Ectodermal cell (in vitro differentiated cells): Measurements from ENCODE around the gene HIC1.

Experiments used
- H3K27ac ChIP-seq: 2 replicates; pipeline ENCODE4 v1.7.0; 2013; ENCODE audit warnings: mild to moderate bottlenecking, low read depth, low read length; ENCODE audit not compliant: insufficient read depth, poor library complexity, severe bottlenecking
- H3K27me3 ChIP-seq: 2 replicates; pipeline ENCODE4 v1.7.0; 2013; ENCODE audit warnings: mild to moderate bottlenecking, low read length; ENCODE audit not compliant: insufficient read depth, control insufficient read depth, poor library complexity, severe bottlenecking
- H3K36me3 ChIP-seq: one replicate; pipeline ENCODE4 v1.7.0; 2013; ENCODE audit warnings: low read length; ENCODE audit not compliant: control insufficient read depth, insufficient read depth
- H3K4me1 ChIP-seq: one replicate; pipeline ENCODE4 v1.7.0; 2013; ENCODE audit warnings: low read length; ENCODE audit not compliant: control insufficient read depth, insufficient read depth
- H3K4me3 ChIP-seq: 2 replicates; pipeline ENCODE4 v1.7.0; 2013; ENCODE audit warnings: low read depth, low read length, control low read depth; ENCODE audit not compliant: insufficient read depth
- H3K9me3 ChIP-seq: 2 replicates; pipeline ENCODE4 v1.7.0; 2013; ENCODE audit warnings: mild to moderate bottlenecking, low read length, moderate library complexity; ENCODE audit not compliant: control insufficient read depth
- WGBS, 2 experiments: methylation state at CpG; one replicate each; pipeline ENCODE4 v1.1.7; 2013; ENCODE audit warnings: missing lambda C conversion rate in 2 of 2; 5-methylcytosine and 5-hydroxymethylcytosine counted together

Gene HIC1

DNA sequence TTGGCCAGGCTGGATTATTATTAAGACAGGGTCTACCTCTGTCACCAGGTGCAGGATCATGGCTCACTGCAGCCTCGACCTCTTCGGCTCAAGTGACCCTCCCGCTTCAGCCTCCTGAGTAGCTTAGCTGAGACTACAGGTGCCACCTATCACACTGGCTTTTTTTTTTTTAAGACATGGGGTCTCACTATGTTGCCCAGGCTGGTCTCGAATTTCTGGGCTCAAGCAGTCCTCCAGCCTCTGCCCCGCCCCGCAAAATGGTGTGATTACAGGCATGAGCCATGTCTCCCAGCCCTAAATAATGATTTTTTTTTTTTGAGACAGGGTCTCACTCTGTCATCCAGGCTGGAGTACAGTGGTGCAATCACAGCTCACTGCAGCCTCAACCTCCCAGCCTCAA, 7.3 kb upstream of the HIC1 start:
- H3K9me3 ChIP-seq, result no peaks in the 10 kb centered on the region
- H3K27me3 ChIP-seq, result peaks cover 55% of the 10 kb centered on the region
- peaks cover 8% of the 10 kb centered on the region for H3K36me3 ChIP-seq
- no peak overlapping the region for H3K4me3 ChIP-seq
- peaks cover 18% of the 10 kb centered on the region for H3K4me1 ChIP-seq
- H3K27ac ChIP-seq, result no peak overlapping the region
- WGBS, 2 experiments, result 88 to 89% methylated on average over 6 of the region's 6 CpGs

DNA sequence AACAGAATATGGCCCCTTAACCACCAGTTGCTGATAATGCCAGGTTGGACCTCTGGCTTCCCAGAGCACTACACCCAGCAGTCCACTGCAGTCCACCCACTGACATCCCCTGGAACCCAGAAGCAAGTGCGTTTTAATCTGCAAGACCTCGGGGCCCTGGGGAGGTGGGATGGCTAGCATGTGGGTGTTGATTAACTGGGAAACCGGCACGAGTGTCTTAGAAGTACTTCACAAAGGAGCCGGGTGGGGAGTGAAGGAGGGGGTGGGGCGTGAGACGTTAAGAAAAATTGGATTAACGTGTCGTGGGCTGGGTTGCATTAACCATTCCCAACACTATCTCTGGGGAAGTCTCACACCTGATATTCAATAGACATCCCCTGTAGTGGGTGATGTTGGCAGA, 6.1 kb upstream of the HIC1 start:
- H3K4me1 ChIP-seq, result peaks cover 15% of the 10 kb centered on the region
- peak overlapping the region; percentile 65 for H3K4me3 ChIP-seq
- peaks cover under 1% of the 10 kb centered on the region for H3K36me3 ChIP-seq
- 48 to 50% methylated on average over 8 of the region's 9 CpGs for WGBS, 2 experiments
- H3K27me3 ChIP-seq, result peaks cover 67% of the 10 kb centered on the region
- no peaks in the 10 kb centered on the region for H3K9me3 ChIP-seq
- H3K27ac ChIP-seq, result no peak overlapping the region

DNA sequence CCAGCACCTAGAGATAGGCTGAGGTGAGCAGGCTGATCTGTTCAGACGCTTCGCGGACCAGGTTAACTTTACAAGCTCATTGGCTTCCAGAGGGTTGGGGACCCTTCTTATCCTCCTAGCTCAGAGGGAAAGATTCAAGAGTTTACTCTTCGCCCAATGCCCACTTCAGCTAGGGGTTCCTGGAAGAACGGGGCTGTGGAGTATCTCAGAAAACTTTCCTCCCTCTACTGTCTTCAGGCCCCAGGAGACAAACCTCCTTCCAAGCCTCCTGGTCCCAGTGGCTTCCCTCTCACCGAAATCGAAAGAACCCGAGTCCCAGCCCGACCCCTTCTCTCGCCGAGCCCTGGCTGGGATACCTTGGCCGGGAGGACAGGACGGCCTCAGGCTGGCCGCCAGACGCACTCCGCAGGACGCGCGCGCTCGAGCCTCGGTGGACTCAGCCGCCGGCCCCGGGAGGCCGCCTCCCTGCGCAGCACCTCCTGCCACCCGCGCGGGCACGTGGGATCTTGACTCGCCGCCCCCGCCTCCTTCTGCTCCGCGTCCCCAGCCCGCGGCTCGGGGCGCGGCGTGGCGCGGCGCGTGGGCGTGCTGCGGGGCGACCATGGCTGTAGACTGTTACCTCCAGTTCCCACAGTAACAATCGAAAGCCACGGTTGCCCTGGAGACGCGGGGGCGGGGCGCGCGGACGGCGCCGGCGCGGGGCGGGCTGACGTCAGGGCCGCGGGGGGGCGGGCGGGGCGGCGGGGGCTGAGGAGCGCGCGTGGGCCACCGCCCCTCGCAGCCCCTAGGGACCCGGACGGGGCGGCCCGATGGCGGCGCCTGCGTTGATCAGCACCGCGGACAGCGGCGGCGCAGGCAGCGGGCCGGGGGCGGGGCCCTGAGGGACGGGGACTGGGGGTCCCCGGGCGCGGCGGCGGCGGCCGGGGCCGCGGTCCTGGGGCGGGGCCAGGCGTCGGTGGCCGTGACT, 5.3 kb upstream of the HIC1 start:
- peaks cover 75% of the 10 kb centered on the region for H3K27me3 ChIP-seq
- no peak overlapping the region for H3K27ac ChIP-seq
- WGBS, 2 experiments, result 5% methylated on average over 104 of the region's 104 CpGs
- no peaks in the 10 kb centered on the region for H3K36me3 ChIP-seq
- H3K9me3 ChIP-seq, result no peaks in the 10 kb centered on the region
- H3K4me1 ChIP-seq, result peaks cover 15% of the 10 kb centered on the region
- peak overlapping the region; percentile 65 for H3K4me3 ChIP-seq

DNA sequence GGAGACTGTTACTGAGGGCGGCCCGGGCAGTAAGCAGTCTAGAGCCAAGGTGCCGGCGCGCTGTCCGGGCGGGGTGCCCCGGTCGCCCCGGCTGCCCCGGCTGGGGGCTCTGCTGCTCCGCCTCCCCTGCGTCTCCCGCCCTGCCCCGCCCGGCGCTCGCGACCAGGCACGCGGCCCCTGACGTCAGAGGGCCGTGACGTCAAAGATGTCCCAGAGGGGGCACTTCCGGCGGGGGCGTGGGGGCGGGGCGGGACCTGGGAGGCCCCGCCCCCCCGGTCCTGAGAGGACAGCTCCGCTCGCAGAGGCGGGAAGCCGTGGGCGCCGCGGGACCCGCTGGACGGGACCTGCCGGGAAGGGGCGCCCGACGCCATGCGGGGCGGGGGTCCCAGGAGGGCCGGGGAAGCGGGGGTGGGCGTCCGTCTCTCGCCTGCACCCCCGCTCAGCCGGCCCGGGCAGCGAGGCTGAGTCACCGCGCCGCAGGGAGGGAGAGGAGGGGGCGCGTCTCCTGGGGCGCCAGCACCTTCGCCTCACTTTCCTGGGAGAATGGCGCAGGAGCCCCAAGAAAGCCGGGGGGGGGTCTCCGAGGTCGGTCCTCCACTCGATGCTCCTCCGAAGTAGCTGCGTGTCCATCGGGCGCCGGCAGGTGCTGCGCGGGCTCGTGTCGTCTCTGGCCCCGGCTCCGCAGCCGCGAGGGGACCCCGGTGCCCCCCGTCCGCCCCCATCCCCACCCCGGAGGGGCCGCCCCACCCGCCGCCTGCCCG, 4.4 kb upstream of the HIC1 start:
- Histone ChIP-seq H3K36me3 (no peaks in the 10 kb centered on the region), H3K9me3 (no peaks in the 10 kb centered on the region), H3K4me3 (peak overlapping the region; percentile 23), H3K4me1 (peaks cover 15% of the 10 kb centered on the region), H3K27me3 (peaks cover 84% of the 10 kb centered on the region), H3K27ac (no peak overlapping the region)
- WGBS, 2 experiments, result 3% methylated on average over 88 of the region's 88 CpGs

DNA sequence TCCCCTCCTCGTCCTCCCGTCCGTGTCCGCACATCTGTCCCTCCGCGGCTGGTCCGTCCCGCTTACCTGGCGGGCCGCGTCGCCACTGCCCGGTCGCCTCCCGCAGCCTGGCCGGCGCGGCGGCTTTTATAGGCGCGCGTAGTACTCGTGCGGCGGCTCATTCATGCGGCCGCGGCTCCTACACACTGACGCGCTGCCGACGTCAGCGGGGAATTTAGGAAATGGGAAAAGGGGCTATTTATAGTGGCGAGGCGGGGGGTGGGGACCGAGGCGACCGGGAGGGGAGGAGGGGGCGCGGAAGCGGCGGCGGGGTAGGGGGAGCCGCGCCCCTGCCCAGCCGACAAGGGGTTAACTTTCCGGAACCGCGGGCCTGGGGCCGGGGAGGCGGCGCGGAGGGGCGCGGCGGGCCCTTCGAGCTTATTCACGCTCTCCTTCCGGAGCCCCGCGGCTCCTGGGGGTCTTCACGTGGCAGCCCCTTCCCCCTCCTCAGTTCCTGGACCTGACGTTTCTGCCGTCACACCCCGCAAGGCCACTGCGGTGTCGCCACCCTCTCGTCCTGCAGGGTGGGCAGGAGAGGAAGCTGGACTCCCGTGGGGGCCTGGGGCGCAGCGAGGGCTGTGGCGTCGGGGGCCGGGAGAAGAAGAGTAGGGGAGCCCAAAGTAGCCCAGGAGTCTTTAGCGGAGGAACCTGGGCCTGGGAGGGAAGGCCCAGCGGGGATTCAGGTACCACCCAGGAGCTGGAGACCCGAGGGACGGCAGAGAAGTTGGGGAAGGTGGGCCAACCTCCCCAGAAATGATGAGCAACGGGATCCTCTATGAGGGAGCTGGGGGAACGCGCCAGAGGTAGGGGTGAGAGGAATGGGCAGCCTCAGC, 3.6 kb upstream of the HIC1 start:
- peak overlapping the region; percentile 18 for H3K4me3 ChIP-seq
- H3K36me3 ChIP-seq, result no peaks in the 10 kb centered on the region
- 4 to 6% methylated on average over 81 of the region's 81 CpGs for WGBS, 2 experiments
- peaks cover 16% of the 10 kb centered on the region for H3K4me1 ChIP-seq
- H3K27ac ChIP-seq, result no peak overlapping the region
- H3K9me3 ChIP-seq, result no peaks in the 10 kb centered on the region
- peaks cover 92% of the 10 kb centered on the region for H3K27me3 ChIP-seq

DNA sequence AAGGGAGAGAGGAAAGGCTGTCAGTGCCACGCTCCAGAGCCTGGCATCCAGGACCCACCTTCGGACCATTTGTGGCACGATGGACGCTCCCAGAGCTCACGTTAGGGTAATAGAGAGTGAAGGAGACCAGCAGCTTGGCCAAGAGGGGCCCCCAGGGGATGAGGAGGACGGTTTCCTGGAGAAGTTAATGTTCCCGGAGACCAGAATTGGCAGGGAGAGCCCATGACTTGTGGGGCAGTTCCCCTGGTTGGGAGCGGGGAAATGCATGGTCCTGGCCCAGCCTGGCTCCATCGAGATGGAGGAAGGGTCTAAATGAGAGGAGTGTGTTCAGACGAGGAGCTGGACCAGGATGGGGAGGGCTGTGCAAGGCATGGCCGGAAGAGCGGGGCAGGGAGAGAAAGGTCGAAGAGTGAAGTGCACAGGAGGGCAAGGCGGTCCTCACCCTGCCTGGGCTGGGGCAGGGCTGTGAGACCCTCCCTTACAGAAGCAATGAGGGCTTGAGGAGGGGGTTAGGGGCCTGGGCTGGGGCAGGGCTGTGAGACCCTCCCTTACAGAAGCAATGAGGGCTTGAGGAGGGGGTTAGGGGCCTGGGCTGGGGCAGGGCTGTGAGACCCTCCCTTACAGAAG, 2.9 kb upstream of the HIC1 start:
- H3K36me3 ChIP-seq, result no peaks in the 10 kb centered on the region
- 55% methylated on average over 14 of the region's 14 CpGs for WGBS, 2 experiments
- H3K4me1 ChIP-seq, result peaks cover 22% of the 10 kb centered on the region
- no peaks in the 10 kb centered on the region for H3K9me3 ChIP-seq
- no peak overlapping the region for H3K27ac ChIP-seq
- peaks cover 95% of the 10 kb centered on the region for H3K27me3 ChIP-seq
- no peak overlapping the region for H3K4me3 ChIP-seq

DNA sequence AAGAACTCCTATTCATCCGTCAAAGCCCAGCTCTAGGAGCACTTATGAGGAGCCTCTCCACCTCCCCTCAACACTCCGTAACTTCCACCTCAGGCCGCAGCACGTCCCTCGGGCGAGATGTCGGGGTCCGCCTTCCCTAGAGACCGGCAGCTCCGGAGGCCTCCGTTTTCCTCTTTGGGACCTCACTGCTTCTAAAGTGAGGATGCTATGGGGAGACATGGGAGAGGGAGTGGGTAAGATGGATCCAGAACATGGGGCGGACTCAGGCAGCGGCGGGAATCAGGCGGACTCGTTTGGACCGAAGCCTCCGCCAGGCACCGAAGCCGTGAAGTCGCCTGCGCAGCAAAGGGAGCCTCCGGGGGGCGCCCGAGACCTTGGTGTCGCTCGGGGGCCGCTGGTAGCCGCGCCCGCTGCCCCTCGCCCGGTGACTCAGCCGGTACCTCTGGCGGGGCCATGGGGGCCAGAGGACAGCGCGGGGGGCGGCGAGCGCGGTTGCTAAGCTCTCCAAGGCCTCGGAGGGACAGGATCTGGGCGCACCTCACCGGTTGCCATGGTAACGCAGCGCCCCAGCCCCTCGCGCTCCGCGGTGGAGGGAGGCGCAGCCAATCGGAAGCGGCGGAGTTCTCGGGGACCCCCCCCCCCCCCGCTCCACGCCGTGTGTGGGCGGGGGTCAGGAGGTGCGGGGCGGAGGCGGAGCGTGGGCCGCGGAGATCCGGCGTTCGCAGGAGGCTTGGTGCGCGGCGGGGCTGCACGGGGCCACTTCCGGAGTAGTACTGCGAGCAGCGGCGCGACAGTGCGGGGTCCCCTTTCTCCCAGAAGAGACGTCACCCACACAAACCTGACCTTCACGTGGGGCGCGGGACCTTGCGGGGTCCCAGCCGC, 1.3 kb upstream of the HIC1 start:
- WGBS, 2 experiments, result 4 to 6% methylated on average over 84 of the region's 84 CpGs
- Histone ChIP-seq H3K9me3 (no peaks in the 10 kb centered on the region), H3K36me3 (no peaks in the 10 kb centered on the region), H3K27ac (no peak overlapping the region), H3K27me3 (peaks cover 96% of the 10 kb centered on the region), H3K4me3 (peak overlapping the region; percentile 32), H3K4me1 (peaks cover 20% of the 10 kb centered on the region)

DNA sequence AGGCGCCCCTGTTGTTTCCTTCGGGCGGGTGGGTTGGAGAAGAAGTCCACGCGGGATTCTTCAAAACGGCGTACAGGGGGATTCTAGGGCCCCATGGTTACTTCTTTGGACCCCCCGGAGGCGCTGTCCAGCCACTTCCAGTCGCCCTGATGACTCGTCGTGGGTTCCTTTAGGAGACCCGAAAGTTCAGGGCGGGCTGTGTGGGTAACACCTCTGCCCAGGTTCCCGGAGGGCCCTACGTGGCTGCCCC, 716 bp upstream of the HIC1 start:
- H3K9me3 ChIP-seq, result no peaks in the 10 kb centered on the region
- H3K27me3 ChIP-seq, result peaks cover 96% of the 10 kb centered on the region
- 19 to 21% methylated on average over 16 of the region's 16 CpGs for WGBS, 2 experiments
- H3K27ac ChIP-seq, result no peak overlapping the region
- H3K36me3 ChIP-seq, result no peaks in the 10 kb centered on the region
- H3K4me3 ChIP-seq, result peak overlapping the region; percentile 32
- peaks cover 15% of the 10 kb centered on the region for H3K4me1 ChIP-seq
